Gastrocnemius medialis (tissue), 4 donors: ENCODE measurements around the gene ANXA1. TPM values are rescaled to one million over a fixed set of nuclear protein-coding genes. Genes with fewer than 3 reads are reported as not detected.
A peak's percentile ranks its signal among the peaks of the same experiment; 100 is the strongest.

Experiments
- ATAC-seq, 2 donors: fragments of 150-250 bp; one replicate each; pipeline ENCODE4 v1.9.1; 2016
- DNase-seq, 2 donors: peaks; one replicate each; pipeline ENCODE4 v3.0.0-alpha.2; 2019
- H3K27ac ChIP-seq, 4 donors: fragments of 200-600 bp; sonication (generic); 1 replicate in 1 of 4; 2 replicates in 3 of 4; pipeline ENCODE4 v1.5.1; 2016 to 2018; ENCODE audit warnings: mild to moderate bottlenecking in 2 of 4, moderate library complexity in 1 of 4
- H3K27me3 ChIP-seq, 3 donors: fragments of 200-600 bp; sonication (generic) in 2 of 3; 1 replicate in 1 of 3; 2 replicates in 2 of 3; pipeline versions ENCODE4 v1.5.1 to v1.6.0; 2016 to 2019; ENCODE audit warnings: mild to moderate bottlenecking in 1 of 3, moderate library complexity in 1 of 3
- H3K36me3 ChIP-seq, 2 donors: fragments of 200-600 bp; sonication (generic) in 1 of 2; one replicate each; pipeline ENCODE4 v1.5.1; 2017 to 2018
- H3K4me1 ChIP-seq, 2 donors: fragments of 200-600 bp; sonication (generic) in 1 of 2; one replicate each; pipeline ENCODE4 v1.5.1; 2016 to 2017; ENCODE audit warnings: mild to moderate bottlenecking in 2 of 2
- H3K4me3 ChIP-seq, 4 donors: fragments of 200-600 bp; sonication (generic) in 3 of 4; 1 replicate in 1 of 4; 2 replicates in 3 of 4; pipeline ENCODE4 v1.5.1; 2016 to 2019; ENCODE audit warnings: mild to moderate bottlenecking in 2 of 4
- H3K9me3 ChIP-seq, 3 donors: fragments of 200-600 bp; sonication (generic) in 2 of 3; 1 replicate in 1 of 3; 2 replicates in 2 of 3; pipeline ENCODE4 v1.5.1; 2016 to 2019
- POLR2A ChIP-seq, 2 donors: fragments of 450-650 bp; IDR thresholded peaks; one replicate each; pipeline ENCODE4 v1.6.1; 2017; ENCODE audit warnings: antibody characterized with exemption in 2 of 2, mild to moderate bottlenecking in 2 of 2, moderate library complexity in 2 of 2
- in situ Hi-C, 4 donors: fragments of 200-750 bp; cut with MboI; loops; one replicate each; pipeline versions ENCODE4 v1.15.0 to v1.8.0; 2017; ENCODE audit warnings: low sequenced_read_pairs in 4 of 4
- intact Hi-C: fragments of 100-400 bp; cut with DNase I; formaldehyde crosslinking; loops from one replicate; pipeline ENCODE4 v1.15.1; 2023; ENCODE audit warnings: low total_unique reads
- total RNA-seq, 4 donors: library from RNA; depleted of rRNA; stranded (reverse); fragments of >200 nt; gene quantifications; one replicate each; pipeline versions ENCODE4 v1.1.0 to v1.2.3, GENCODE V29; 2016
- TF ChIP-seq, protein P1 (sequence below), 5 experiments: fragments of 450-650 bp in 3 of 5; fragments of 200-600 bp in 2 of 5; sonication (generic) in 2 of 5; IDR thresholded peaks in 4 of 5; conservative IDR thresholded peaks in 1 of 5; 1 replicate in 4 of 5; 2 replicates in 1 of 5; pipeline ENCODE4 v1.5.1; 2016 to 2019; ENCODE audit warnings: antibody characterized with exemption in 5 of 5, mild to moderate bottlenecking in 3 of 5, moderate library complexity in 3 of 5

ANXA1 gene
- total RNA-seq, 4 donors from 2014 or later, result 22.2 to 41.7 (median 31.1) TPM

DNA sequence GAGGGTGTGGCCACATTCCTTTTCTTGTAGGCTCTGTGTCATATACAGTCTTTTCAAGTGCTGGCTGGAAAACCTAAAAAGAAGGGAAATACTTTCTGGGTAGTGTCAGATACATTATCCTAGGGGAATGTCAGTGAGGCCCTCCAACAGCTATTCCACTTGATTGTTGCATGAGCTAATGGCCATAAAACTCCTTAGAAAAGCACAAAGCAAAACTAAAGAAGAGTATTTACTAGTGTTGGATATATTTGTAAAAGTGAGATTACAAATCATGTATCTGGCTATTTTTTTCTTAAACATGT lies 829 bp downstream of the ANXA1 start:
- peaks cover 17 to 32% of the 10 kb centered on the region in 2 donors for H3K4me1 ChIP-seq

DNA sequence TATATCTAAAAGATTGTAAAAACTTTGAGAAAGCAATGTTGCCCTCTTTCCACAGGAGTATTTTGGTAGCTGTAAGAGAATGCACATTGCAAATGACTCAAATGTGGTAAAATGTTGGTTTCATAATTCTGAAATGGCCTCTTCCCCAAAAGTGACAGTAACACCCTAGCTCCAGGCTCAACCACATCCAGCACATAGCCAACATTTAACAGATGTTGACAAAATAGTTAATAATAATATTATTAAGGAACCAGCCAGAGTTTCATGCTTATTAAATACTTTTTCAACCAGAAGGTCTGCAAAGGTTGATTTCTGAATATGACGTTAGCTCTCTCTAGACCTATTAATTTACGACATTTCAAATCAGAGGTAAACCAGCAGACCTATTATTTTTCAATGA lies 1.3 kb downstream of the ANXA1 start:
- Histone ChIP-seq H3K27me3 (no peaks in the 10 kb centered on the region), H3K4me1 (peaks cover 17 to 32% of the 10 kb centered on the region in 2 donors), H3K4me3 (peak overlapping the region; percentile 46 to 55 (median 51)), H3K9me3 (no peaks in the 10 kb centered on the region), H3K27ac (peak overlapping the region; percentile 44 to 68 (median 66)), H3K36me3 (no peaks in the 10 kb centered on the region)
- peak in 1 of 2 donors; percentile 51 for ATAC-seq
- intact Hi-C loops, result no loop called here
- no peak for DNase-seq
- TF ChIP-seq POLR2A (IDR thresholded peaks at IDR 0.05), result peak in 1 of 2 donors; percentile 12
- TF ChIP-seq, protein P1, sequence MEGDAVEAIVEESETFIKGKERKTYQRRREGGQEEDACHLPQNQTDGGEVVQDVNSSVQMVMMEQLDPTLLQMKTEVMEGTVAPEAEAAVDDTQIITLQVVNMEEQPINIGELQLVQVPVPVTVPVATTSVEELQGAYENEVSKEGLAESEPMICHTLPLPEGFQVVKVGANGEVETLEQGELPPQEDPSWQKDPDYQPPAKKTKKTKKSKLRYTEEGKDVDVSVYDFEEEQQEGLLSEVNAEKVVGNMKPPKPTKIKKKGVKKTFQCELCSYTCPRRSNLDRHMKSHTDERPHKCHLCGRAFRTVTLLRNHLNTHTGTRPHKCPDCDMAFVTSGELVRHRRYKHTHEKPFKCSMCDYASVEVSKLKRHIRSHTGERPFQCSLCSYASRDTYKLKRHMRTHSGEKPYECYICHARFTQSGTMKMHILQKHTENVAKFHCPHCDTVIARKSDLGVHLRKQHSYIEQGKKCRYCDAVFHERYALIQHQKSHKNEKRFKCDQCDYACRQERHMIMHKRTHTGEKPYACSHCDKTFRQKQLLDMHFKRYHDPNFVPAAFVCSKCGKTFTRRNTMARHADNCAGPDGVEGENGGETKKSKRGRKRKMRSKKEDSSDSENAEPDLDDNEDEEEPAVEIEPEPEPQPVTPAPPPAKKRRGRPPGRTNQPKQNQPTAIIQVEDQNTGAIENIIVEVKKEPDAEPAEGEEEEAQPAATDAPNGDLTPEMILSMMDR (IDR thresholded peaks at IDR 0.05 in 4 of 5, conservative IDR thresholded peaks at IDR 0.05 in 1 of 5), result no peak
- in situ Hi-C loops, result no loop called here

More for the DNA sequence above, 829 bp downstream of the ANXA1 start:
- no peak for TF ChIP-seq POLR2A (IDR thresholded peaks at IDR 0.05)
- TF ChIP-seq, protein P1 (IDR thresholded peaks at IDR 0.05 in 4 of 5, conservative IDR thresholded peaks at IDR 0.05 in 1 of 5), result no peak
- Histone ChIP-seq H3K27me3 (no peaks in the 10 kb centered on the region), H3K27ac (peak overlapping the region; percentile 44 to 68 (median 66)), H3K9me3 (no peaks in the 10 kb centered on the region), H3K36me3 (no peaks in the 10 kb centered on the region), H3K4me3 (peak overlapping the region; percentile 46 to 55 (median 51))
- in situ Hi-C loops (no loop called here), intact Hi-C loops (no loop called here)
- DNase-seq, result no peak
- ATAC-seq, result no peak

DNA sequence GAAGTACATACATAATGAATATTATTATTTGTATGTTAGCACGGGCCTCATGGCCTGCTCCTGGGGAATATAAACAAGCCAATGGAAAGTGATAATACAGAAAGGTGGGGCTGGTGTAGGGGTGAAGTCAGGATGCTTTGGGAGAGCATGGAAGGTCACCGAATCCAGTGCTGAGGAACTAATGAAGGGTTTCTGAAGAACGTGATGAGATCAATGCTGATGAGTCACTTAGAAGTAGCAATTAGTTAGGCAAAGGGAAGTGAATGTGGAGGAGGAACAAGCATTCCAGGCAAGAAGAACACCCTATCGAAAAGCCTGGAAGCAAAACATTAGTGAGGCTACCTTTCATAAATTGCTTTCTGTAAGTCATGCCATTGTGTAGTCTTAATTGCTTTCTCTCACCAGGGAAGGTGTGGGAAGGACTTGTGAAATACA lies 2.1 kb downstream of the ANXA1 start:
- H3K36me3 ChIP-seq, result no peaks in the 10 kb centered on the region
- peak overlapping the region; percentile 44 to 68 (median 66) for H3K27ac ChIP-seq
- intact Hi-C loops (no loop called here), in situ Hi-C loops (no loop called here)
- DNase-seq (no peak), ATAC-seq (peak in 1 of 2 donors; percentile 20)
- H3K4me3 ChIP-seq, result peak overlapping the region; percentile 46 to 55 (median 51)
- H3K4me1 ChIP-seq, result peaks cover 17 to 27% of the 10 kb centered on the region in 2 donors
- H3K27me3 ChIP-seq, result no peaks in the 10 kb centered on the region
- no peaks in the 10 kb centered on the region for H3K9me3 ChIP-seq
- no peak for TF ChIP-seq POLR2A (IDR thresholded peaks at IDR 0.05)

DNA sequence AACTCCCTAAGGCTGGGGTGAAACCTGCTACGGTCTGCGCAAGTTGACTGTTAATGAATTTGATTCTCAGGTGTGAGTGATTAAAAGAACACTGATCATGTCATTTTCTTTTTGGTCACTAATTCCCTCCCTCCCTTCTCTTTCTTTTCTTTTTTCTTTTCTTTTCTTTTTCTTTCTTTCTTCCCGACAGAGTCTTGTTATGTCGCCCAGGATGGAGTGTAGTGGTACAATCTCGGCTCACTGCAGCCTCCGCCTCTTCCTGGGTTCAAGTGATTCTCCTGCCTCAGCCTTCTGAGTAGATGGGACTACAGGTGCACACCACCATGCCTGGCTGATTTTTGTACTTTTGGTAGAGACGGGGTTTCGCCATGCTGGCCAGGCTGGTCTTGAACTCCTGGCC lies 2.6 kb downstream of the ANXA1 start:
- intact Hi-C loops (no loop called here), in situ Hi-C loops (no loop called here)
- ATAC-seq (no peak), DNase-seq (no peak)
- TF ChIP-seq POLR2A (IDR thresholded peaks at IDR 0.05), result no peak
- TF ChIP-seq, protein P1 (IDR thresholded peaks at IDR 0.05 in 4 of 5, conservative IDR thresholded peaks at IDR 0.05 in 1 of 5), result no peak
- Histone ChIP-seq H3K9me3 (no peaks in the 10 kb centered on the region), H3K27ac (peak overlapping the region; percentile 44 to 68 (median 66)), H3K27me3 (no peaks in the 10 kb centered on the region), H3K36me3 (no peaks in the 10 kb centered on the region), H3K4me1 (peaks cover 17 to 22% of the 10 kb centered on the region in 2 donors), H3K4me3 (peak overlapping the region; percentile 46 to 55 (median 51))

DNA sequence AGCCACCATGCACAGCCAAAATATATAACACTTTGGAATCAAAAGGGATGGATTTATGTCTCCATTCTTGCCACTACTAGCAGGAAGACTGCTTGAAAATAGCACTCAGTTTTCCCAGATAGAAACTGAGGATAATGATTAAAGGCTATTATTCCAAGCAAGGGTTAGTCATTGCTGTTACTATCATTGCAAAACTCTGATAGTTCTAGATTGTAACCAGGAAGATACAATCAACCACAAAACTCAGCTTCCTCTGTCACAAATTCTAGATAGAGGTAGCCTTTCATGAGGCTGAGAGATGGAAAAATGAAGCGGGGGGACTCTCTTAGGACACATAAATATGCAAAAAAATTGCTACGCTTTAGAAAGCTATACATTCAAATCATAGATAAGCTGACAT lies 3.1 kb downstream of the ANXA1 start:
- in situ Hi-C loops, result no loop called here
- no peaks in the 10 kb centered on the region for H3K9me3 ChIP-seq
- intact Hi-C loops, result no loop called here
- no peak for TF ChIP-seq POLR2A (IDR thresholded peaks at IDR 0.05)
- peak overlapping the region in 2 of 4 donors; percentile 65 to 67 for H3K27ac ChIP-seq
- no peak for ATAC-seq
- H3K27me3 ChIP-seq, result no peaks in the 10 kb centered on the region
- H3K36me3 ChIP-seq, result no peaks in the 10 kb centered on the region
- H3K4me3 ChIP-seq, result peak overlapping the region; percentile 46 to 55 (median 51)
- H3K4me1 ChIP-seq, result peaks cover 15 to 18% of the 10 kb centered on the region in 2 donors
- DNase-seq, result no peak

DNA sequence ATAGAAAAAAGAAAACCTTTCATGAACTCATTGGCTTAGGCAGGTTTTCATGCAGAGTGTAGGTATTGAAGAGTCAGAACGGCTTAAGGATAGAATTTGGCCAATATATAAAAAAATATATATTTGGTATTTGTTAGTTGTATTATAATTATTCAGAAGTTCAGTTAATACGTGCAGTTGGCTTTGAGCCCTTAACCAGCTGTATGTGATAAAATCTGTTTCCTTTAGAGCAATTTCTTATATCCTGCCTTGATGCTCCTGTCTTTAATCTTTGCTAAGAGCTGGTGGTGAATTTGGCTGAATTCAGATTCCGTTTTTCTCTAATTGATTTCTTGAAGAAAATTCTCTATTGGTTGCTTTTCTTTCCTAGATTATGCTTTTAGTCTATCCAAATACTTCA lies 3.7 kb downstream of the ANXA1 start:
- Histone ChIP-seq H3K9me3 (no peaks in the 10 kb centered on the region), H3K36me3 (no peaks in the 10 kb centered on the region), H3K4me3 (peak overlapping the region in 1 of 4 donors; percentile 7), H3K27ac (peak overlapping the region in 1 of 4 donors; percentile 67), H3K4me1 (peaks cover 12 to 13% of the 10 kb centered on the region in 2 donors), H3K27me3 (no peaks in the 10 kb centered on the region)
- DNase-seq (no peak), ATAC-seq (no peak)
- intact Hi-C loops, result no loop called here
- TF ChIP-seq, protein P1 (IDR thresholded peaks at IDR 0.05 in 4 of 5, conservative IDR thresholded peaks at IDR 0.05 in 1 of 5), result no peak
- TF ChIP-seq POLR2A (IDR thresholded peaks at IDR 0.05), result no peak
- in situ Hi-C loops, result no loop called here
